HCT116 (cell line): Measurements from ENCODE around the gene OR11A1. TPM values are rescaled to one million over a fixed set of nuclear protein-coding genes. Genes with fewer than 3 reads are reported as not detected.

Source experiments
- ATAC-seq: fragments of 200-7000 bp; cut with Tn5 transposase; 2 replicates; pipeline ENCODE4 v1.9.1; 2020; ENCODE audit warnings: mild to moderate bottlenecking, moderate library complexity
- BruUV-seq: library from RNA; stranded (reverse); fragments of 400-500 nt; replicated peaks from 2 replicates; lab custom pipeline; 2021; lab: Mats Ljungman, UMichigan
- CTCF ChIA-PET: fragments of 300-600 bp; sonication (Branson Sonifier 250); formaldehyde crosslinking; loops from one replicate; lab custom pipeline; 2021; ENCODE audit warnings: antibody characterized with exemption; lab: Charles Lee
- POLR2A ChIA-PET: fragments of 300-600, 350-600 bp; sonication (Branson Sonifier 250); formaldehyde crosslinking; loops from one replicate; lab custom pipeline; 2021; ENCODE audit warnings: antibody characterized with exemption; lab: Charles Lee
- RAD21 ChIA-PET, 2 experiments: fragments of 300-600 bp; sonication (Branson Sonifier 250); formaldehyde crosslinking; loops; one replicate each; lab custom pipeline; 2023; ENCODE audit warnings: low total read pairs in 2 of 2; ENCODE audit not compliant: uncharacterized antibody in 2 of 2, unreplicated experiment in 2 of 2, low non-redundant PET in 1 of 2; lab: Charles Lee
- DNase-seq: peaks from one replicate; pipeline ENCODE4 v3.0.0-alpha.2; 2010; ENCODE audit warnings: low read depth, low spot score
- H2AFZ ChIP-seq: fragments of 200-600 bp; shearing (Covaris generic), sonication (generic); 2 replicates; pipeline ENCODE4 v1.6.1; 2017; ENCODE audit warnings: low read depth, mixed run types, mixed read lengths, antibody characterized with exemption, low read length; ENCODE audit not compliant: poor library complexity, severe bottlenecking
- H3K27ac ChIP-seq: 2 replicates; pipeline ENCODE4 v1.5.1; 2012; ENCODE audit warnings: low read depth, low read length
- H3K27me3 ChIP-seq: fragments of 200-600 bp; sonication (generic); 2 replicates; pipeline ENCODE4 v1.6.1; 2016; ENCODE audit warnings: mixed run types, low read length, mixed read lengths; ENCODE audit not compliant: insufficient read depth
- H3K36me3 ChIP-seq, 2 experiments: fragments of 200-500 bp in 1 of 2; fragments of 200-600 bp in 1 of 2; sonication (Bioruptor generic) in 1 of 2; sonication (generic) in 1 of 2; 2 replicates each; pipeline versions ENCODE4 v1.5.1 to v1.6.1; 2014 to 2016; ENCODE audit warnings: low read length in 2 of 2, inconsistent platforms in 1 of 2, mixed read lengths in 1 of 2, mixed run types in 1 of 2; ENCODE audit not compliant: insufficient read depth in 2 of 2, control insufficient read depth in 1 of 2
- H3K4me1 ChIP-seq, 2 experiments: fragments of 200-600 bp in 1 of 2; sonication (generic) in 1 of 2; 2 replicates each; pipeline versions ENCODE4 v1.5.1 to v1.6.1; 2012 to 2017; ENCODE audit warnings: low read length in 2 of 2, inconsistent platforms in 1 of 2, mild to moderate bottlenecking in 1 of 2, mixed read lengths in 1 of 2, mixed run types in 1 of 2, moderate library complexity in 1 of 2; ENCODE audit not compliant: insufficient read depth in 2 of 2, control insufficient read depth in 1 of 2
- H3K4me2 ChIP-seq: fragments of 200-600 bp; sonication (generic); 2 replicates; pipeline ENCODE4 v1.6.1; 2017; ENCODE audit warnings: mixed run types, low read length, mixed read lengths
- H3K4me3 ChIP-seq, 2 experiments: fragments of 200-600 bp in 1 of 2; sonication (generic) in 1 of 2; replicated peaks in 1 of 2; 2 replicates each; pipeline ENCODE4 v1.5.1; 2011 to 2016; ENCODE audit warnings: low read length in 2 of 2, control low read depth in 1 of 2, low read depth in 1 of 2, mild to moderate bottlenecking in 1 of 2, mixed read lengths in 1 of 2, mixed run types in 1 of 2
- H3K79me2 ChIP-seq: fragments of 200-600 bp; sonication (generic); 2 replicates; pipeline ENCODE4 v1.6.1; 2017; ENCODE audit warnings: mild to moderate bottlenecking, mixed run types, low read length, moderate library complexity, mixed read lengths; ENCODE audit not compliant: insufficient read depth
- H3K9ac ChIP-seq: fragments of 200-600 bp; sonication (generic); 2 replicates; pipeline ENCODE4 v1.6.1; 2016; ENCODE audit warnings: low read length, mixed read lengths
- H3K9me2 ChIP-seq: fragments of 200-600 bp; sonication (generic), shearing (Covaris generic); 2 replicates; pipeline ENCODE4 v1.6.1; 2017; ENCODE audit warnings: mixed run types, mild to moderate bottlenecking, moderate library complexity; ENCODE audit not compliant: insufficient read depth
- H3K9me3 ChIP-seq, 2 experiments: fragments of 200-500 bp in 1 of 2; fragments of 200-600 bp in 1 of 2; sonication (Bioruptor generic) in 1 of 2; sonication (generic) in 1 of 2; 2 replicates each; pipeline ENCODE4 v1.6.1; 2014 to 2017; ENCODE audit warnings: low read length in 2 of 2, mixed read lengths in 2 of 2, inconsistent platforms in 1 of 2, low read depth in 1 of 2, mild to moderate bottlenecking in 1 of 2, mixed run types in 1 of 2, moderate library complexity in 1 of 2; ENCODE audit not compliant: control insufficient read depth in 1 of 2, insufficient read depth in 1 of 2
- H4K20me1 ChIP-seq: fragments of 200-600 bp; sonication (generic), shearing (Covaris generic); 2 replicates; pipeline ENCODE4 v1.6.1; 2017; ENCODE audit warnings: mixed run types, mild to moderate bottlenecking, moderate library complexity; ENCODE audit not compliant: insufficient read depth
- ATF3 ChIP-seq: IDR thresholded peaks from 2 replicates; pipeline ENCODE4 v1.6.1; 2012
- CEBPB ChIP-seq: IDR thresholded peaks from 2 replicates; pipeline ENCODE4 v1.6.1; 2012; ENCODE audit warnings: low read depth
- EZH2phosphoT487 ChIP-seq: fragments of 200-600 bp; IDR thresholded peaks from 2 replicates; pipeline ENCODE4 v1.6.1; 2018; ENCODE audit warnings: antibody characterized with exemption, borderline replicate concordance
- FOSL1 ChIP-seq: IDR thresholded peaks from 2 replicates; pipeline ENCODE4 v1.6.1; 2012; ENCODE audit warnings: low read depth
- POLR2A ChIP-seq: IDR thresholded peaks from 2 replicates; pipeline ENCODE4 v1.7.0; 2011; ENCODE audit warnings: borderline replicate concordance; ENCODE audit not compliant: insufficient read depth, insufficient read length; ENCODE audit errors: extremely low read depth
- REST ChIP-seq: IDR thresholded peaks from 2 replicates; pipeline ENCODE4 v1.6.1; 2012; ENCODE audit warnings: low read depth
- SIN3A ChIP-seq: IDR thresholded peaks from 2 replicates; pipeline ENCODE4 v1.6.1; 2012; ENCODE audit warnings: low read depth
- ZFX ChIP-seq: fragments of 450-650 bp; IDR thresholded peaks from 2 replicates; pipeline ENCODE4 v1.6.1; 2017
- ZNF274 ChIP-seq: fragments of 200-500 bp; sonication (Bioruptor generic); IDR thresholded peaks from 2 replicates; pipeline ENCODE4 v1.6.1; 2014; ENCODE audit warnings: mild to moderate bottlenecking, low read depth, low read length, inconsistent platforms
- intact Hi-C: fragments of 100-400 bp; cut with micrococcal nuclease; formaldehyde crosslinking; loops from 2 replicates; pipeline ENCODE4 v1.10.0; 2022
- total RNA-seq: library from RNA; stranded (reverse); gene quantifications from one replicate; pipeline ENCODE4 v1.2.1, GENCODE V29; 2021; ENCODE audit not compliant: unreplicated experiment

The OR11A1 gene
- total RNA-seq, 1 experiment from 2014 or later, result not detected

- ChIA-PET CTCF (no interaction called here), POLR2A (no interaction called here), RAD21 (no interaction called here)
- no peaks in the 10 kb centered on the region for H3K9me2 ChIP-seq
- H3K4me1 ChIP-seq, result no peaks in the 10 kb centered on the region
- no peak overlapping the region for H3K27ac ChIP-seq
- DNase-seq (no peak), ATAC-seq (no peak)
- H3K9ac ChIP-seq, result no peak overlapping the region
- no peaks in the 10 kb centered on the region for H3K27me3 ChIP-seq
- H3K4me2 ChIP-seq, result no peak overlapping the region
- no peaks in the 10 kb centered on the region for H4K20me1 ChIP-seq
- no peaks in the 10 kb centered on the region for H3K79me2 ChIP-seq
- intact Hi-C loops, result no loop called here
- TF ChIP-seq SIN3A (no peak), FOSL1 (no peak), REST (no peak), ZNF274 (no peak), EZH2phosphoT487 (no peak), CEBPB (no peak), ZFX (no peak), POLR2A (no peak), ATF3 (no peak)
- BruUV-seq, result no TSS peak
- no peak overlapping the region for H2AFZ ChIP-seq
- H3K4me3 ChIP-seq, result no peak overlapping the region
- no peaks in the 10 kb centered on the region for H3K36me3 ChIP-seq
- no peaks in the 10 kb centered on the region for H3K9me3 ChIP-seq
Measured at GRCh38 chr6:29424575-29424974, 32.3 kb downstream of the OR11A1 start.
